PC-9 (cell line): ENCODE data around the gene IP6K1.

Source experiments
- CTCF ChIP-seq: fragments of 200-600 bp; sonication (generic); conservative IDR thresholded peaks from 2 replicates; pipeline ENCODE4 v1.6.1; 2017; ENCODE audit warnings: mixed run types, antibody characterized with exemption, mild to moderate bottlenecking, moderate library complexity
- EZH2 ChIP-seq: fragments of 200-600 bp; sonication (generic); IDR thresholded peaks from 2 replicates; pipeline ENCODE4 v1.8.0; 2017; ENCODE audit warnings: antibody characterized with exemption, low read depth

DNA sequence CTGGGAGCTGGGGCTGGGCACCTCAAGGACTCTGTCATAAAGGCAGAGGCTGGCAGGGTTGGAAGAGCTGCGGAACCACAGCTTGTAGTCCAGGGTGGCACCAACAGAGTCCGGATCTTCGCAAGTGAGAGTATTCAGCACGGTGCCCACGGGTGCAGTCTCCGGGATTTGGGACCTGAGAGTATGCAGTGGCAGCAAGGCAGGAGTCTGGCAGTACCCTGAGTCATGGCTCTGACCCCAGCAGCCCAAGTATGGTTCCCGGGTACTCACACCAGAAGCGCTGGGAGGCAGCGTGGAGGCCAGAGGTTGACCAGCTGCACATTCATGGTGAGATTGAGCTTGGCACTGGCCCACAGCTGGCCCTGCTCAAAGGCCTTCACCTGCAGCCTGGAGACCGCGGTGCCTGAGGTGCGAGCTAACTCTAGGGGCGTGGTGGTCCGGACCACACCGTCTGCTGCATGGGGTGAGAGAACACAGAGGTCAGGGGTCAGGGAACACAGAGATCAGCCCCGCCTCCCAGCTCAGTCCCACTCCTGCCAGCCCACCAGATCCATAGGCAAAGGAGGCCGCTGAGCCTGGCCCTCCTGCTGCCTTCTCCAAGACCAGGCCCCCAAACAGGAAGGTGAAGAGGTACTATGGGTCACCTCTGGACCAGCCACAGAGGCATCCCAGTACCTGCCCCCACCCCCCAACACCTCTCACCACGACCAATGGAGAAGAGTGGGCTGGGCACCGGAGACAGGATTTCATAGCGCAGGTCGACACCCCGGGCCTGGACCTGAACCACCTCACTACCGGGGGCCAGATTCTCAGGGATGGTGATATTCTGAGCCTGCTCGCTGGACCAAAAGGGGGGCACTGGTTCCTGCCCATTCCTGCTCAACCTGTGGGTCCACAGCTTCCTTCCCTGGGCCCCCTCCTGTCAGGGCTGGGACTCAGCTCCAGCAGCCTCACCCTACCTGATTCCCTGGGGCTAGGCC, 8.9 kb upstream of the IP6K1 start:
- TF ChIP-seq CTCF (no peak), EZH2 (no peak)
